ENCODE measurements around the gene EPC2. TPM values are rescaled to one million over a fixed set of nuclear protein-coding genes. Genes with fewer than 3 reads are reported as not detected.

Gene EPC2
- total and polyA plus RNA-seq, 2 of the 8 experiments (the other 6 are each of a cell fraction or from before 2014, with no cell fraction given), result 16.1 to 25.7 TPM

DNA sequence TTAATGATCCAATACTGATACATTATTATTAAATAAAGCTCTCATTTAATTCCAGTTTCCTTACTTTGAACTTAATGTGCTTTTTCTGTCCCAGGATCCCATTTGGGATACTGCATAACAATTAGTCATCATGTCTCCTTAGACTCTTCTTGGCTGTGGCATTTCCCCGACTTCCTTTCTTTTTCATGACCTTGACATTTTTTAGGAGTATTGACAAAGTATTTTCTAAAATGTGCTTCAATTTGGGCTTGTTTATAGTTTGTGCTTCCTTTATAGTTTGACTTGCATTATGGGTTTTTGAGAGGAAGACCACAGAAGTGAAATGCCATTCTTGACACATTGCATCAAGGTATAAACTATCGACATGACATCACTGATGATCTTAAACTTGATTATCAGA, 184.4 kb downstream of the EPC2 start:
- no peaks in the 10 kb centered on the region for H3K36me3 ChIP-seq (ENCODE audit: control insufficient read depth in 2 of 4, insufficient read depth in 4 of 4, low read length in 3 of 4)
- no peak overlapping the region for H2AFZ ChIP-seq (ENCODE audit: low read length)
- H3K4me2 ChIP-seq (ENCODE audit: insufficient read depth in 1 of 2, low read depth in 2 of 2, low read length in 2 of 2), result no peak overlapping the region
- H2BK5ac ChIP-seq (ENCODE audit: low read depth, low read length), result no peak overlapping the region
- H2BK12ac ChIP-seq (ENCODE audit: low read depth, low read length), result no peak overlapping the region
- H3K56ac ChIP-seq (replicated peaks; ENCODE audit: insufficient read length, low read depth, low read length), result no peak overlapping the region
- no peaks in the 10 kb centered on the region for H4K20me1 ChIP-seq (replicated peaks in 1 of 2; ENCODE audit: control insufficient read depth in 1 of 2, insufficient read depth in 2 of 2, low read length in 2 of 2)
- no peak overlapping the region for H4K5ac ChIP-seq (ENCODE audit: insufficient read length, low read depth, low read length)
- WGBS, 2 experiments (ENCODE audit: extremely low coverage in 1 of 2, insufficient coverage in 1 of 2, insufficient read length in 1 of 2, insufficient replicate concordance in 2 of 2, low coverage in 1 of 2, low lambda C conversion rate in 2 of 2, missing lambda C conversion rate in 1 of 2), result 81% methylated on average over 2 of the region's 2 CpGs; no CpG with 5 or more reads in 1 of the 2 experiments
- H3K4ac ChIP-seq (replicated peaks; ENCODE audit: insufficient read length, low read depth, low read length), result no peak overlapping the region
- no peaks in the 10 kb centered on the region for H3K79me1 ChIP-seq (ENCODE audit: low read depth, low read length)
- H3K4me1 ChIP-seq (replicated peaks in 1 of 4; ENCODE audit: control insufficient read depth in 3 of 4, insufficient read depth in 4 of 4, low read length in 3 of 4), result peaks cover 0 to 5% (median 0%) of the 10 kb centered on the region in 4 experiments; a peak in 3 of 7 replicates
- no peak overlapping the region for H3K18ac ChIP-seq (ENCODE audit: extremely low read depth, low read length)
- H2BK20ac ChIP-seq (ENCODE audit: low read length), result no peak overlapping the region
- no peak overlapping the region for H4K8ac ChIP-seq (ENCODE audit: extremely low read depth, insufficient read depth, low read length)
- H2BK15ac ChIP-seq (ENCODE audit: low read length), result no peak overlapping the region
- ChIA-PET CTCF (ENCODE audit: partially characterized antibody) (interaction anchor here (0.6 to 6.6 kb wide), 6 partner anchors 12 to 233 kb away, joined by 3 to 47 read pairs (median 6); no protein-coding TSS in a partner anchor), POLR2A (ENCODE audit: partially characterized antibody) (interaction anchor here (1.5 kb wide), 1 partner anchor 8 kb away, joined by 3 read pairs; no protein-coding TSS in a partner anchor)
- H2BK120ac ChIP-seq (replicated peaks; ENCODE audit: low read depth, low read length), result no peak overlapping the region
- H3K27ac ChIP-seq (ENCODE audit: low read depth, low read length), result no peak overlapping the region
- no peak overlapping the region for H3K14ac ChIP-seq (ENCODE audit: insufficient read length)
- no peaks in the 10 kb centered on the region for H3K9me3 ChIP-seq (ENCODE audit: insufficient read depth in 2 of 2, low read depth in 1 of 2, low read length in 1 of 2)
- no peaks in the 10 kb centered on the region for H3K79me2 ChIP-seq (ENCODE audit: control insufficient read depth in 1 of 2, insufficient read depth in 2 of 2, low read length in 2 of 2)
- no peak overlapping the region for H2AK5ac ChIP-seq (ENCODE audit: low read depth, low read length)
- H3K27me3 ChIP-seq (replicated peaks in 1 of 4; ENCODE audit: control insufficient read depth in 3 of 4, extremely low read depth in 1 of 4, insufficient read depth in 3 of 4, low read length in 3 of 4), result no peaks in the 10 kb centered on the region
- no peak overlapping the region for H3K4me3 ChIP-seq (ENCODE audit: extremely low read depth in 1 of 4, insufficient read depth in 2 of 4, low read depth in 3 of 4, low read length in 4 of 4)
- DNase-seq (ENCODE audit: low read depth in 1 of 2, low spot score in 2 of 2), result no peak
- no peak overlapping the region for H4K91ac ChIP-seq (replicated peaks; ENCODE audit: insufficient read length, low read length)
- no peak overlapping the region for H3K23ac ChIP-seq (ENCODE audit: insufficient read length)
- no peak overlapping the region for H3K9ac ChIP-seq (replicated peaks in 1 of 4; ENCODE audit: extremely low read depth in 1 of 4, low read depth in 3 of 4, low read length in 3 of 4)
- no peak for FAIRE-seq
- H3K23me2 ChIP-seq (ENCODE audit: low read depth, low read length), result no peaks in the 10 kb centered on the region; the same call in 1 of the 2 replicates
- no peak for TF ChIP-seq TCF12 (IDR thresholded peaks at IDR 0.05; ENCODE audit: low read depth, low read length)
- no peak for TF ChIP-seq CREB1 (IDR thresholded peaks at IDR 0.05)
- no peak for TF ChIP-seq CBX5 (IDR thresholded peaks at IDR 0.05; ENCODE audit: low read depth, low read length)
- TF ChIP-seq KDM4A (IDR thresholded peaks at IDR 0.05; ENCODE audit: low read depth, low read length, severe bottlenecking), result no peak
- TF ChIP-seq CBX8 (IDR thresholded peaks at IDR 0.05; ENCODE audit: borderline replicate concordance, low read depth, low read length), result no peak
- no peak for TF ChIP-seq CEBPB (IDR thresholded peaks at IDR 0.05; ENCODE audit: low read depth, low read length)
- no peak for TF ChIP-seq YY1 (IDR thresholded peaks at IDR 0.05; ENCODE audit: low read depth, low read length)
- no peak for TF ChIP-seq TAF7 (optimal IDR thresholded peaks at IDR 0.05; ENCODE audit: borderline replicate concordance, low read depth, low read length)
- no peak for TF ChIP-seq NANOG (IDR thresholded peaks at IDR 0.05; ENCODE audit: insufficient read depth, low read depth, low read length, poor library complexity, severe bottlenecking)
- TF ChIP-seq JUN (IDR thresholded peaks at IDR 0.05; ENCODE audit: low read depth, low read length), result no peak
- TF ChIP-seq, protein P1, sequence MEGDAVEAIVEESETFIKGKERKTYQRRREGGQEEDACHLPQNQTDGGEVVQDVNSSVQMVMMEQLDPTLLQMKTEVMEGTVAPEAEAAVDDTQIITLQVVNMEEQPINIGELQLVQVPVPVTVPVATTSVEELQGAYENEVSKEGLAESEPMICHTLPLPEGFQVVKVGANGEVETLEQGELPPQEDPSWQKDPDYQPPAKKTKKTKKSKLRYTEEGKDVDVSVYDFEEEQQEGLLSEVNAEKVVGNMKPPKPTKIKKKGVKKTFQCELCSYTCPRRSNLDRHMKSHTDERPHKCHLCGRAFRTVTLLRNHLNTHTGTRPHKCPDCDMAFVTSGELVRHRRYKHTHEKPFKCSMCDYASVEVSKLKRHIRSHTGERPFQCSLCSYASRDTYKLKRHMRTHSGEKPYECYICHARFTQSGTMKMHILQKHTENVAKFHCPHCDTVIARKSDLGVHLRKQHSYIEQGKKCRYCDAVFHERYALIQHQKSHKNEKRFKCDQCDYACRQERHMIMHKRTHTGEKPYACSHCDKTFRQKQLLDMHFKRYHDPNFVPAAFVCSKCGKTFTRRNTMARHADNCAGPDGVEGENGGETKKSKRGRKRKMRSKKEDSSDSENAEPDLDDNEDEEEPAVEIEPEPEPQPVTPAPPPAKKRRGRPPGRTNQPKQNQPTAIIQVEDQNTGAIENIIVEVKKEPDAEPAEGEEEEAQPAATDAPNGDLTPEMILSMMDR (IDR thresholded peaks at IDR 0.05; ENCODE audit: control extremely low read depth in 1 of 3, insufficient read depth in 1 of 3, low read depth in 1 of 3, low read length in 3 of 3), result no peak
- TF ChIP-seq SAP30 (IDR thresholded peaks at IDR 0.05; ENCODE audit: insufficient read depth, insufficient replicate concordance, low read length), result no peak

Measured in H1 (cell line).